ENCODE measurements around the gene VPS4B. TPM values are rescaled to one million over a fixed set of nuclear protein-coding genes. Genes with fewer than 3 reads are reported as not detected.

VPS4B gene
- total RNA-seq, 1 experiment from 2014 or later, result 60.2 TPM

- no peak within 1 kb of the TSS for H3K27ac ChIP-seq (ENCODE audit: insufficient read length, low read depth, low read length)
- H2AFZ ChIP-seq (ENCODE audit: low read length), result no peak within 1 kb of the TSS
- H3K9ac ChIP-seq (ENCODE audit: extremely low read depth, insufficient read length, low read length), result peak within 1 kb of the TSS; percentile 66
- no peak within 1 kb of the TSS for H2AK5ac ChIP-seq (ENCODE audit: insufficient read length, low read length)
- H3K79me1 ChIP-seq (ENCODE audit: insufficient read depth, low read depth, low read length, poor library complexity, severe bottlenecking), result no peaks in the 10 kb centered on the region
- peaks cover 2% of the 10 kb centered on the region for H4K20me1 ChIP-seq (ENCODE audit: control insufficient read depth, insufficient read depth, insufficient read length)
- no peak within 1 kb of the TSS for H4K8ac ChIP-seq (replicated peaks; ENCODE audit: insufficient read length, low read depth, low read length)
- H3K4me2 ChIP-seq (ENCODE audit: insufficient read depth, insufficient read length, low read length), result peak within 1 kb of the TSS; percentile 83
- Mint-ChIP-seq H3K27ac (peak within 1 kb of the TSS; percentile 55 to 89 (median 59); a peak in 5 of 7 replicates), H3K27me3 (ENCODE audit: low read depth) (no peaks in the 10 kb centered on the region), H3K9me3 (peaks cover 11 to 12% of the 10 kb centered on the region in 2 experiments), H3K4me3 (peak within 1 kb of the TSS; percentile 86 to 90), H3K4me1 (peaks cover 12 to 14% of the 10 kb centered on the region in 2 experiments), H3K36me3 (ENCODE audit: insufficient read depth in 1 of 3, low read depth in 3 of 3) (peaks cover 10 to 28% (median 18%) of the 10 kb centered on the region in 3 experiments)
- no peaks in the 10 kb centered on the region for H3K27me3 ChIP-seq (ENCODE audit: insufficient read depth, low read length)
- no peak within 1 kb of the TSS for H3K23ac ChIP-seq (ENCODE audit: insufficient read length, low read depth, low read length)
- no peak within 1 kb of the TSS for H3K4ac ChIP-seq (ENCODE audit: low read depth, low read length)
- H4K5ac ChIP-seq (ENCODE audit: insufficient read length, low read depth, low read length), result no peak within 1 kb of the TSS
- H2BK20ac ChIP-seq (ENCODE audit: low read depth, low read length, poor library complexity, severe bottlenecking), result no peak within 1 kb of the TSS
- no peaks in the 10 kb centered on the region; the same call in 1 of the 2 replicates for H3K79me2 ChIP-seq (ENCODE audit: insufficient read depth, low read length)
- peak within 1 kb of the TSS; percentile 78 for H3K14ac ChIP-seq (ENCODE audit: insufficient read depth, low read length)
- no peak within 1 kb of the TSS for H3T11ph ChIP-seq (ENCODE audit: low read length)
- DNase-seq, result peak; percentile 95
- H2BK120ac ChIP-seq (ENCODE audit: low read depth, low read length, poor library complexity, severe bottlenecking), result no peak within 1 kb of the TSS
- no peak within 1 kb of the TSS for H2BK5ac ChIP-seq (ENCODE audit: insufficient read length, low read length)
- no peak within 1 kb of the TSS for H2BK12ac ChIP-seq (ENCODE audit: insufficient read length, low read depth, low read length)
- peak within 1 kb of the TSS; percentile 63 for H3K18ac ChIP-seq (ENCODE audit: insufficient read length, low read depth, low read length)
- peaks cover 4% of the 10 kb centered on the region for H3K23me2 ChIP-seq (ENCODE audit: insufficient read length, low read depth, low read length, poor library complexity, severe bottlenecking)
- TF ChIP-seq, protein P1, sequence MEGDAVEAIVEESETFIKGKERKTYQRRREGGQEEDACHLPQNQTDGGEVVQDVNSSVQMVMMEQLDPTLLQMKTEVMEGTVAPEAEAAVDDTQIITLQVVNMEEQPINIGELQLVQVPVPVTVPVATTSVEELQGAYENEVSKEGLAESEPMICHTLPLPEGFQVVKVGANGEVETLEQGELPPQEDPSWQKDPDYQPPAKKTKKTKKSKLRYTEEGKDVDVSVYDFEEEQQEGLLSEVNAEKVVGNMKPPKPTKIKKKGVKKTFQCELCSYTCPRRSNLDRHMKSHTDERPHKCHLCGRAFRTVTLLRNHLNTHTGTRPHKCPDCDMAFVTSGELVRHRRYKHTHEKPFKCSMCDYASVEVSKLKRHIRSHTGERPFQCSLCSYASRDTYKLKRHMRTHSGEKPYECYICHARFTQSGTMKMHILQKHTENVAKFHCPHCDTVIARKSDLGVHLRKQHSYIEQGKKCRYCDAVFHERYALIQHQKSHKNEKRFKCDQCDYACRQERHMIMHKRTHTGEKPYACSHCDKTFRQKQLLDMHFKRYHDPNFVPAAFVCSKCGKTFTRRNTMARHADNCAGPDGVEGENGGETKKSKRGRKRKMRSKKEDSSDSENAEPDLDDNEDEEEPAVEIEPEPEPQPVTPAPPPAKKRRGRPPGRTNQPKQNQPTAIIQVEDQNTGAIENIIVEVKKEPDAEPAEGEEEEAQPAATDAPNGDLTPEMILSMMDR (conservative IDR thresholded peaks at IDR 0.05), result no peak
- WGBS (ENCODE audit: extremely low coverage, insufficient read length, low lambda C conversion rate), result no CpG with 5 or more reads among the region's 90 CpGs
- H3K56ac ChIP-seq (ENCODE audit: insufficient read length, low read depth, low read length), result no peak within 1 kb of the TSS
- no peak within 1 kb of the TSS for H2BK15ac ChIP-seq (ENCODE audit: low read depth, low read length)
- no peaks in the 10 kb centered on the region for H3K4me1 ChIP-seq (ENCODE audit: insufficient read depth, low read length)
- H3K9me3 ChIP-seq (ENCODE audit: control insufficient read depth, low read depth, low read length), result peaks cover 8% of the 10 kb centered on the region
- H4K91ac ChIP-seq (ENCODE audit: insufficient read length, low read depth, low read length), result no peak within 1 kb of the TSS
Observed at GRCh38 chr18:63367053-63367953, 55.0 kb downstream of the VPS4B start, which contains the start of gene KDSR. Gene KDSR (minus strand): TSS chr18:63367206. CDS start chr18:63367118, 88 bp downstream.

All from H9 (cell line).